H1 (cell line): ENCODE results near the gene SYMPK. TPM values are rescaled to one million over a fixed set of nuclear protein-coding genes. Genes with fewer than 3 reads are reported as not detected.

Experiments used
- CTCF ChIA-PET: fragments of 300-600 bp; sonication (Branson Sonifier 250); formaldehyde crosslinking; loops from one replicate; lab custom pipeline; 2021; ENCODE audit not compliant: partially characterized antibody; lab: Charles Lee
- POLR2A ChIA-PET: fragments of 300-600 bp; sonication (Branson Sonifier 250); formaldehyde crosslinking; loops from one replicate; lab custom pipeline; 2021; ENCODE audit warnings: inconsistent platforms; ENCODE audit not compliant: partially characterized antibody; lab: Charles Lee
- DNase-seq, 2 experiments: peaks; one replicate each; pipeline versions ENCODE4 v3.0.0 to v3.0.0-alpha.2; 2010 to 2022; ENCODE audit warnings: low spot score in 2 of 2, low read depth in 1 of 2, mixed read lengths in 1 of 2
- FAIRE-seq: peaks from 2 replicates; lab custom pipeline; 2011; peaks lifted over from hg19 to GRCh38; lab: Jason Lieb, UNC
- H2AFZ ChIP-seq: 2 replicates; pipeline ENCODE4 v1.8.1; 2012; ENCODE audit warnings: low read length, inconsistent platforms
- H2AK5ac ChIP-seq: 2 replicates; pipeline ENCODE4 v1.6.1; 2013; ENCODE audit warnings: low read depth, low read length
- H2BK120ac ChIP-seq: replicated peaks from 2 replicates; pipeline ENCODE3; 2013; ENCODE audit warnings: low read depth, low read length, inconsistent platforms
- H2BK12ac ChIP-seq: 2 replicates; pipeline ENCODE4 v1.6.1; 2013; ENCODE audit warnings: low read depth, low read length
- H2BK15ac ChIP-seq: 2 replicates; pipeline ENCODE4 v1.6.1; 2013; ENCODE audit warnings: low read length
- H2BK20ac ChIP-seq: 2 replicates; pipeline ENCODE4 v1.6.1; 2013; ENCODE audit warnings: low read length
- H2BK5ac ChIP-seq: 2 replicates; pipeline ENCODE4 v1.6.1; 2013; ENCODE audit warnings: low read depth, low read length
- H3K14ac ChIP-seq: 2 replicates; pipeline ENCODE4 v1.6.1; 2013; ENCODE audit warnings: inconsistent platforms; ENCODE audit not compliant: insufficient read length
- H3K18ac ChIP-seq: 2 replicates; pipeline ENCODE4 v1.6.1; 2013; ENCODE audit warnings: low read length; ENCODE audit errors: extremely low read depth
- H3K23ac ChIP-seq: 2 replicates; pipeline ENCODE4 v1.6.1; 2013; ENCODE audit warnings: inconsistent platforms; ENCODE audit not compliant: insufficient read length
- H3K23me2 ChIP-seq: 2 replicates; pipeline ENCODE4 v1.6.1; 2013; ENCODE audit warnings: low read depth, low read length
- H3K27ac ChIP-seq: 2 replicates; pipeline ENCODE4 v1.6.1; 2011; ENCODE audit warnings: low read depth, low read length, inconsistent platforms
- H3K27me3 ChIP-seq, 4 experiments: replicated peaks in 1 of 4; 1 replicate in 1 of 4; 2 replicates in 3 of 4; pipeline versions ENCODE4 v1.6.1 to v1.8.1; 2011 to 2013; ENCODE audit warnings: low read length in 3 of 4, mild to moderate bottlenecking in 3 of 4, inconsistent platforms in 2 of 4, mixed read lengths in 2 of 4, moderate library complexity in 1 of 4; ENCODE audit not compliant: control insufficient read depth in 3 of 4, insufficient read depth in 3 of 4; ENCODE audit errors: extremely low read depth in 1 of 4
- H3K36me3 ChIP-seq, 4 experiments: 2 replicates each; pipeline versions ENCODE4 v1.6.1 to v1.8.1; 2011 to 2013; ENCODE audit warnings: mild to moderate bottlenecking in 4 of 4, low read length in 3 of 4, moderate library complexity in 2 of 4, control low read depth in 1 of 4, inconsistent platforms in 1 of 4; ENCODE audit not compliant: insufficient read depth in 4 of 4, control insufficient read depth in 2 of 4
- H3K4ac ChIP-seq: replicated peaks from 2 replicates; pipeline ENCODE3; 2013; ENCODE audit warnings: low read length, low read depth, mixed read lengths, inconsistent platforms; ENCODE audit not compliant: insufficient read length
- H3K4me1 ChIP-seq, 4 experiments: replicated peaks in 1 of 4; 1 replicate in 1 of 4; 2 replicates in 3 of 4; pipeline versions ENCODE4 v1.6.1 to v1.8.1; 2011 to 2013; ENCODE audit warnings: low read length in 3 of 4, inconsistent platforms in 2 of 4, mixed read lengths in 1 of 4; ENCODE audit not compliant: insufficient read depth in 4 of 4, control insufficient read depth in 3 of 4
- H3K4me2 ChIP-seq, 2 experiments: 2 replicates each; pipeline versions ENCODE4 v1.6.1 to v1.8.1; 2011 to 2013; ENCODE audit warnings: low read depth in 2 of 2, low read length in 2 of 2, control low read depth in 1 of 2, inconsistent platforms in 1 of 2, mild to moderate bottlenecking in 1 of 2; ENCODE audit not compliant: insufficient read depth in 1 of 2
- H3K4me3 ChIP-seq, 4 experiments: fragments of 200-600, 300-600 bp in 1 of 4; sonication (generic), shearing (Covaris generic), sonication (Bioruptor Twin) in 1 of 4; 2 replicates each; pipeline versions ENCODE4 v1.5.1 to v1.8.1; 2011 to 2016; ENCODE audit warnings: low read length in 4 of 4, low read depth in 3 of 4, control low read depth in 2 of 4, inconsistent platforms in 2 of 4, mild to moderate bottlenecking in 2 of 4, mixed read lengths in 1 of 4, moderate library complexity in 1 of 4; ENCODE audit not compliant: insufficient read depth in 2 of 4; ENCODE audit errors: extremely low read depth in 1 of 4
- H3K56ac ChIP-seq: replicated peaks from 2 replicates; pipeline ENCODE3; 2013; ENCODE audit warnings: low read depth, mild to moderate bottlenecking, mixed read lengths, low read length, inconsistent platforms; ENCODE audit not compliant: insufficient read length
- H3K79me1 ChIP-seq: 2 replicates; pipeline ENCODE4 v1.6.1; 2013; ENCODE audit warnings: low read depth, low read length, control low read depth
- H3K79me2 ChIP-seq, 2 experiments: 2 replicates each; pipeline versions ENCODE4 v1.6.1 to v1.8.1; 2012 to 2013; ENCODE audit warnings: low read length in 2 of 2, mild to moderate bottlenecking in 2 of 2, inconsistent platforms in 1 of 2; ENCODE audit not compliant: insufficient read depth in 2 of 2, control insufficient read depth in 1 of 2
- H3K9ac ChIP-seq, 4 experiments: replicated peaks in 1 of 4; 1 replicate in 1 of 4; 2 replicates in 3 of 4; pipeline versions ENCODE4 v1.6.1 to v1.8.1; 2011 to 2013; ENCODE audit warnings: low read depth in 3 of 4, low read length in 3 of 4, control low read depth in 2 of 4, mild to moderate bottlenecking in 2 of 4, moderate library complexity in 2 of 4, inconsistent platforms in 1 of 4; ENCODE audit errors: extremely low read depth in 1 of 4
- H3K9me3 ChIP-seq, 2 experiments: 2 replicates each; pipeline versions ENCODE4 v1.6.1 to v1.8.1; 2012 to 2013; ENCODE audit warnings: mild to moderate bottlenecking in 2 of 2, moderate library complexity in 2 of 2, control low read depth in 1 of 2, inconsistent platforms in 1 of 2, low read depth in 1 of 2, low read length in 1 of 2, mixed read lengths in 1 of 2; ENCODE audit not compliant: insufficient read depth in 2 of 2
- H4K20me1 ChIP-seq, 2 experiments: replicated peaks in 1 of 2; 2 replicates each; pipeline versions ENCODE3 to v1.8.1; 2011 to 2013; ENCODE audit warnings: inconsistent platforms in 2 of 2, low read length in 2 of 2, mild to moderate bottlenecking in 1 of 2; ENCODE audit not compliant: insufficient read depth in 2 of 2, control insufficient read depth in 1 of 2
- H4K5ac ChIP-seq: 2 replicates; pipeline ENCODE4 v1.6.1; 2013; ENCODE audit warnings: low read length, low read depth, mixed read lengths, inconsistent platforms; ENCODE audit not compliant: insufficient read length
- H4K8ac ChIP-seq: 2 replicates; pipeline ENCODE4 v1.8.0; 2013; ENCODE audit warnings: mild to moderate bottlenecking, moderate library complexity, low read length, inconsistent platforms; ENCODE audit not compliant: insufficient read depth; ENCODE audit errors: extremely low read depth
- H4K91ac ChIP-seq: replicated peaks from 2 replicates; pipeline ENCODE3; 2013; ENCODE audit warnings: low read length, mixed read lengths, inconsistent platforms; ENCODE audit not compliant: insufficient read length
- EP300 ChIP-seq, 2 experiments: IDR thresholded peaks; 1 replicate in 1 of 2; 2 replicates in 1 of 2; pipeline ENCODE4 v1.6.1; 2011 to 2012; ENCODE audit warnings: low read depth in 2 of 2, low read length in 2 of 2, mild to moderate bottlenecking in 2 of 2, borderline replicate concordance in 1 of 2, inconsistent platforms in 1 of 2, moderate library complexity in 1 of 2
- MAFK ChIP-seq: IDR thresholded peaks from 2 replicates; pipeline ENCODE4 v1.6.1; 2012; ENCODE audit warnings: low read depth, mild to moderate bottlenecking, improper control_type of control experiment, low read length
- POLR2A ChIP-seq, 2 experiments: IDR thresholded peaks; 1 replicate in 1 of 2; 2 replicates in 1 of 2; pipeline ENCODE4 v1.6.1; 2011; ENCODE audit warnings: low read depth in 2 of 2, low read length in 2 of 2, mild to moderate bottlenecking in 2 of 2; ENCODE audit errors: control extremely low read depth in 1 of 2
- SP1 ChIP-seq: IDR thresholded peaks from 2 replicates; pipeline ENCODE4 v1.6.1; 2011; ENCODE audit warnings: low read depth, low read length
- SP2 ChIP-seq: IDR thresholded peaks from 2 replicates; pipeline ENCODE4 v1.6.1; 2012; ENCODE audit warnings: mild to moderate bottlenecking, low read length, inconsistent platforms
- TCF12 ChIP-seq: IDR thresholded peaks from 2 replicates; pipeline ENCODE4 v1.6.1; 2011; ENCODE audit warnings: low read depth, mild to moderate bottlenecking, low read length
- TEAD4 ChIP-seq: IDR thresholded peaks from 2 replicates; pipeline ENCODE4 v1.6.1; 2012; ENCODE audit warnings: low read depth, low read length, inconsistent platforms, mixed read lengths
- WGBS, 2 experiments: shearing (Covaris generic) in 1 of 2; methylation state at CpG; one replicate each; pipeline versions ENCODE4 v1.1.6 to v1.1.7; 2013 to 2015; ENCODE audit warnings: low lambda C conversion rate in 2 of 2, mixed read lengths in 2 of 2, inconsistent platforms in 1 of 2, low coverage in 1 of 2, missing lambda C conversion rate in 1 of 2; ENCODE audit not compliant: insufficient replicate concordance in 2 of 2, insufficient coverage in 1 of 2, insufficient read length in 1 of 2; ENCODE audit errors: extremely low coverage in 1 of 2, missing lambda C conversion rate in 1 of 2; 5-methylcytosine and 5-hydroxymethylcytosine counted together
- polyA plus RNA-seq, 7 experiments: library from polyadenylated mRNA; depleted of rRNA in 3 of 7; stranded (reverse) in 5 of 7; unstranded in 2 of 7; fragments of >200 nt in 5 of 7; fragments of 200-250 nt in 2 of 7; gene quantifications; 1 replicate in 5 of 7; 2 replicates in 1 of 7; 4 replicates in 1 of 7; pipeline versions ENCODE4 v1.2.1 to v1.2.3, GENCODE V29; 2011 to 2013; ENCODE audit warnings: missing spikeins in 2 of 7, mixed read lengths in 2 of 7
- total RNA-seq: library from RNA; stranded (reverse); fragmentation: NEBNext Ultra II Directional; extraction: Animal tissue kit (Norgen Biotek cat#: 25700); gene quantifications from 2 replicates; pipeline ENCODE4 v1.2.1, GENCODE V29; 2021

Gene SYMPK
- total and polyA plus RNA-seq, 2 of the 8 experiments (the other 6 are each of a cell fraction or from before 2014, with no cell fraction given) = 93.6 to 99.5 TPM

GRCh38 chr19:45809643-45810159 is 53.2 kb downstream of the SYMPK start:
- Histone ChIP-seq H4K91ac (no peak overlapping the region), H3K56ac (no peak overlapping the region), H4K5ac (no peak overlapping the region), H2BK20ac (no peak overlapping the region), H3K18ac (peak overlapping the region; percentile 48; the same call in 1 of the 2 replicates), H3K4me2 (peak overlapping the region in 1 of 2 experiments; percentile 3; a peak in 1 of 4 replicates), H3K79me1 (no peaks in the 10 kb centered on the region), H2BK120ac (no peak overlapping the region), H2BK15ac (no peak overlapping the region), H3K4me1 (peaks cover 0 to 5% (median 4%) of the 10 kb centered on the region in 4 experiments; a peak in 5 of 7 replicates), H2BK5ac (no peak overlapping the region), H2AK5ac (no peak overlapping the region), H2BK12ac (0 out of 2 replicates have a peak overlapping the region, but pooled peaks have one; percentile 39), H3K23ac (no peak overlapping the region), H4K8ac (no peak overlapping the region), H3K4ac (no peak overlapping the region), H3K27ac (no peak overlapping the region), H4K20me1 (no peaks in the 10 kb centered on the region), H3K79me2 (no peaks in the 10 kb centered on the region), H3K14ac (no peak overlapping the region), H3K36me3 (no peaks in the 10 kb centered on the region), H3K9ac (no peak overlapping the region), H3K4me3 (no peak overlapping the region), H3K9me3 (no peaks in the 10 kb centered on the region; a peak in 1 of 4 replicates), H3K23me2 (peaks cover 1% of the 10 kb centered on the region; the same call in 1 of the 2 replicates), H2AFZ (no peak overlapping the region), H3K27me3 (peaks cover 0 to 2% (median 0%) of the 10 kb centered on the region in 4 experiments; a peak in 3 of 7 replicates)
- TF ChIP-seq POLR2A (IDR thresholded peaks at IDR 0.05; ENCODE audit: control extremely low read depth in 1 of 2, low read depth in 2 of 2, low read length in 2 of 2) (no peak), SP2 (no peak), TEAD4 (no peak), MAFK (peak; percentile 86), SP1 (no peak), EP300 (IDR thresholded peaks at IDR 0.05; ENCODE audit: borderline replicate concordance in 1 of 2, low read depth in 2 of 2, low read length in 2 of 2) (no peak), TCF12 (peak; percentile 83)
- ChIA-PET POLR2A (interaction anchor here (9.9 to 12.6 kb wide), 2 partner anchors 6 to 39 kb away, joined by 106 to 175 read pairs; partner anchors contain the start of gene SIX5), CTCF (interaction anchor here (0.6 to 2.2 kb wide), 6 partner anchors 10 to 31 kb away, joined by 3 to 14 read pairs (median 4); no protein-coding TSS in a partner anchor)
- FAIRE-seq = no peak
- no peak for DNase-seq
- 72% methylated on average over 7 of the region's 7 CpGs; no CpG with 5 or more reads in 1 of the 2 experiments for WGBS, 2 experiments
